T47D (cell line): ENCODE measurements around the gene NPC2.
"Not testable (repeated sequence)": the region's sequence is repeated elsewhere in the genome, so short reads cannot be mapped to it uniquely, and the experiment has no call there.

Experiments
- DNase-seq, 2 experiments: peaks; one replicate each; pipeline versions ENCODE4 v3.0.0 to v3.0.0-alpha.2; 2011 to 2012; ENCODE audit warnings: low read depth in 1 of 2, low spot score in 1 of 2
- JUND ChIP-seq: IDR thresholded peaks from 2 replicates; pipeline ENCODE4 v1.6.1; 2012; ENCODE audit warnings: low read depth
- in situ Hi-C: cut with HindIII; loops from 2 replicates; pipeline ENCODE4 v1.10.0; 2016; ENCODE audit warnings: low sequenced_read_pairs, low pct_unique_long_range_greater_than_20kb

Gene NPC2

DNA sequence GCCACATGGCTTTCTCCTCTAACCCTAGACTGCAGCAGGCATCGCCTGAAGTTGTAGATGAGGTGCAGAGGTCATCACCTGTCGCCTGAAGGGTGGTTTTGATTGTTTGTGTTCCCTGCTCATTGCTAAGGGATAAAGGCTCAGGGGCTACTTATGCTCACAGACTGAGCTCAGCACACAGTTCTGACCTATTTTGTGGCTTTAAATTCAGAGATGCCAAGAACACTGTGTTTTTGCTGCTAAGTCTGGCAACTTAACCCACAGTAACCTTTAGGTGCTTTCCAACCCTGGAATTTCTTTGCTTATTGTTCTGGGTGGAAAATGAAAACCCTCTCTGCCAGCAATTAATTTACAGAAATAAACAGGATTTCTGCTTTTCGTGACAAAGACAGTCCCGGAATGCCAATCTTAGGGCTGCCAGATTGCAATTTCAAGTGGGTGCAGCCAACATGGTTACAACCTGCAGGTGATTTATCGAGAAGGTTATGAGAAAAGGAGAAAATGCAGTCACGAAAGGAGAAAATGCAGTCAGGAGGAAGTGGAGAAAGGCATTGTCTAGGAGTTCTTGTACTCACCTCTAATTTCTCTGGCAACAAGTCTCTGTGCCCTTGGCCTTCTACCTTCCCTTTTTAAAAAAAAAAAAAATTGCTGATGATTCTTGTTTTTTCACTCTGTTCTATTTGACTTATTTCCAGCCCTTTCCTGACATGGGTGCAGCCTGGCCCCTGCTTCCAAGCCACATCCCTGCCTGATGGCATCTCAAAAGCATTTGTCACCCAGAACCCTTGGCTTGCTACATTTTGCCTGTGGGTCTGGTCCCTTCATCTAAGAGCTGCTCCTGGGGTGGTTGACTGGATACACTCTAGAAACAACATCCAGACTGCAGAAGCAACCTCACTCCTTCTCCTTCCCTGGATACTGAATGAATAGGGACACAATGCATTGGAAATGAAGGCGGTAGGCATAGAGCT, 23.3 kb downstream of the NPC2 start:
- DNase-seq, result no peak
- TF ChIP-seq JUND, result no peak
- in situ Hi-C loops, result no loop called here

DNA sequence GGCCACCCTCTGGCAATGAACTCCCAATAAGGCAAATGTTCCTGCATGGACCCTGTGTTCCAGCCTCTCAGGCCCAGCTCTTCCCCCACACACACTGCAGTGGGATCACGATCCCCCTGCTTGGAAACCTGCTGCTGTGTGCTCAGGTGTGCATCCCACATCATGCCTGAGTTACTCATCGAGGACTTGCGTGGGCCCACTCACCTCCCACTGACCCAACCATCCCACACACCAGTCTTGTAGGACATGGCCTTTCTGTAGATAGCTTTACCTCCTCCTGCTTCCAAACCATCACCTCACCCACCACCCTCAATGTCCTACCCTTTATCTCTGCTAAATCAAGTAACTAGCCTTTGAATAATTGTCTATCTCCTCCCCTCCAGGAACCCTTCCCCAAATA, 24.6 kb downstream of the NPC2 start:
- in situ Hi-C loops, result no loop called here
- TF ChIP-seq JUND, result no peak
- no peak for DNase-seq

DNA sequence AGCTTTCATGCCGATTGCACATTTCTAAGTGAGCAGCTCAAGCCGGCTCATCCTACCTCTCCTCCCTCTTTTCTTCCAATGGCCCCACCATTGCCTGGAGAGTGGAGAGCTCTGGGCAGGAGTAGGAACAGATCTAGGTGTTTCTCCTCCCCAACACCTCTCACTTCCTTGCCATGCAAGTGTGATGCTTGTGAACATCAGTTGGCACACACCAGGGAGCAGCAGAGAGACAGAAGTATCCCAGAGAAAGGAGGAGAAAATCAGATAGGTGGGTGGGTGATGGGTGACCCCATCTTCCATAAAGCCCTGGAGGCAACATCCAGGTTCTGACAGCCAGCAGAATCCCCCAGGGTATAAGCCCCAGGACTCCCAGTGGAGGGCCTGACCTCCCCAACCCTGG, 27.8 kb downstream of the NPC2 start:
- DNase-seq, result peak in 1 of 2 experiments; percentile 9
- in situ Hi-C loops, result no loop called here
- TF ChIP-seq JUND, result no peak

DNA sequence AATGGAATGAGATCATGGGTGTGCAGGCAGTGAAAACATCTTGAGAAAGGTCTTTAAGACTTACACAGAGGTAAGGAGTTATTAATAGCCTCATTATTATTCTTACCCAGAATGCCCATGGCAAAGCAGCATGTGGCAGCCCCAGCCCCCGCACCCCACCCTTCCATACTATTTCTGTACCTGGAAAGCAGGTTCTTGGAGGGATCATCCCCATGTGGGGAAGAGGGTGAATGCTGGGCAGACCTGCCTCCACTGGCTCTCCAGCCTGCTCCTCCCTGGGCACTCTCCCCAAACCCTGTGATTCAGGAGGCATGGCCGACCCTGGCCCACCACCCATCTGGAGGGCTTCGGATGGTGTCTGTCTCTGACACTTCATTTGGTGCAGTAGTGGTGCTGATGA, 28.3 kb downstream of the NPC2 start:
- in situ Hi-C loops, result no loop called here

DNA sequence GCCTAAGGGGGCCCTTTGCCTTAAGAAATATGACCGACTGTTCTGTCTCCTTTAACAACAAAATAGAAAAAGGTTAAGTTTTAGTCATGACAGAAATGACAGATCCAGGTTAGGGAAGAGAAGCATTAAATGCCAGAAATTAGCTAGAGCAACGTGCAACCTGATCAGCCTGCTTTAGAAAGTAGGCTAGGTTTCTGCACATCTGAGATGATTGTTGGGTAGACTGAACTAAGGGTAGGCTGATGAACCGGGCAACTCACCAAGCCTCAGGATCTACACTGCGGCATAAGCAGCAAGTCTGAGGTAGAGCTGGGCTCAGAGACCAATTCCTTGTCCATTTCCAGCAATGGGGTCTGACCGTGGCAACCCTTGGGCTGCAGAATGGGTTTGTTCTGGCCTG, 29.4 kb downstream of the NPC2 start:
- no peak for DNase-seq
- TF ChIP-seq JUND, result no peak
- in situ Hi-C loops, result no loop called here

More for the DNA sequence above, 28.3 kb downstream of the NPC2 start:
- DNase-seq, result no peak
- TF ChIP-seq JUND, result no peak

DNA sequence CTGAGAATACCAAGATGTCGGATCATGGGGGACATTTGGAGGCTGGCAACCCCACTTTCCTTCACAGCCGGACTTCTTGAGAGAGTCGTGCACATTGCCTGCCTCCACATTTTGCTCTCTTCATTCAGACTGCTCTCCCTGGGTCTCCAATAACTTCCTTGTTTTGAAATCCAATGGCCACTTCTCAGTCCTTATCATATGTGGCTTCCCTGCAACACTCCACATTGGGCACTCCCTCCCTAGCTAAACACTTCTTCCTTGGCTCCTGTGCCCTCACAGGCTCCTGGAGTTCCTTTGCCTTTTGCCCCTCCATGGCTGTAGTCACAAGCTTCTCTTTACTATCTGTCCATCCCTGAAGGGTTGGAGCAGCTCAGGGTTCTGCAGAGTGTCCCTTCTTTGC, 30.1 kb downstream of the NPC2 start:
- in situ Hi-C loops, result no loop called here

DNA sequence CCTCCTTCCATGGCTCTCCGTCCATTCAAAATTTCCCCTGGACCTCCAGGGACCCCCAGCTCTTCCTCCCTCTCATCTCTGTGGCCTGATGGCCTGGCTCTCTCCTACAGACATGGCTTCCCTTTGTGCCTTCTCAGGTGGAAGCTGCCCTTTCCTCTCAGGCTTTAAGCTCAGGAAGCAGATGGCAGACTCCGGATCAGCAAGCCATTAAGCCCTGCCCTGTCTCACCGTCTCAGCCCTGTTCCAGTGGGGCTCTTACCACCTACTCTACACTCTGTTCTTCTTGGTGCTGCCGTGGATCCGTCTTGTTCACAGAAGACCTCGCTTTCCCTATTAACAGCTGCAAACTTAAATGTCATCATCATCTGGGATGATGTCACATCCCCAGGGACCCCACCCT, 33.1 kb downstream of the NPC2 start:
- TF ChIP-seq JUND, result no peak
- DNase-seq, result no peak
- in situ Hi-C loops, result no loop called here

More for the DNA sequence above, 30.1 kb downstream of the NPC2 start:
- no peak for DNase-seq
- TF ChIP-seq JUND, result no peak

DNA sequence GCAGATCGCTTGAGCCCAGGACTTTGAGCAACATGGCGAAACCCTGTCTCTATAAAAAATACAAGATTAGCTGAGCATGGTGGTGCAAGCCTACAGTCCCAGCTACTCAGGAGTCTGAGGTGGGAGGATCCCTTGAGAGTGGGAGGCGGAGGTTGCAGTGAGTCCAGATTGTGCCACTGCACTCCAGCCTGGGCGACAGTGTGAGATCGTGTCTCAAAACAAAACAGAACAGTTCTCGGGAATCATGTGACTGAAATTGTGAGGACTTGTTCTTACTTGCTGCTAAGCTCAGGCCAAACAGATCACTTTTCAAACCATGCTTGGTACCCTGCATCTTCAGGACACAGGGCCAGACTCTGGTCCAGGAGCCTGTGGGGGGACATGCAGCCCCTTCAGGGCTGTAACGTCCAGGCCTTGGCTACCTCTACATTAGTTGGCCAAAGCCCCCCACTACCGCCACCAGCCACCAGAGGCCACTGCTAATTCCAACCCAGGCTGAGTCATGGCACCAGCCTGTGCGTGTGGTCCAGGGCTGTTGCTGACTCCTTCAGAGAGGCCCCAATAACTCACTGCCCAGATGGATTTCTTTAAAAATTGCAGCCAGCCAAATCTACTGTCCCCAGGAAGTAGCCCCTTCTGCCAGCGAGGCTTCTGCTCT, 33.7 kb downstream of the NPC2 start:
- TF ChIP-seq JUND, result no peak
- in situ Hi-C loops, result no loop called here
- DNase-seq, result peak in 1 of 2 experiments; percentile 42

DNA sequence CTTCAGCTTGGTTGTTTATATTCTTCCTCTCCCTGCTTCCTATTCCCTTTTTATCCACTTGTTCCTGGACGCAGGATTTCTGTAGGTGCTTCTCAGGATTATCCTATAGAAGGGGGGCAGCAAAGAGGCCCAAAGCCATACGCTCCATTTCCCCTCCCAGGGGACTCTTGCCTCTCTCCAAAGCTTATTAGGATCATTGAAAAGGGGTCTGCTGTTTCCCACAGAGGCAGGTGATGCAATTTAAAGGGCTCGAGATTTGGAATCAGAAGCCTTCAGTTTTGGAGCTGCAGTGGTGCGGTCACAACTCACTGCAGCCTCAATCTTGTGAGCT, 35.6 kb downstream of the NPC2 start:
- DNase-seq, result no peak
- no peak for TF ChIP-seq JUND
- in situ Hi-C loops, result no loop called here

DNA sequence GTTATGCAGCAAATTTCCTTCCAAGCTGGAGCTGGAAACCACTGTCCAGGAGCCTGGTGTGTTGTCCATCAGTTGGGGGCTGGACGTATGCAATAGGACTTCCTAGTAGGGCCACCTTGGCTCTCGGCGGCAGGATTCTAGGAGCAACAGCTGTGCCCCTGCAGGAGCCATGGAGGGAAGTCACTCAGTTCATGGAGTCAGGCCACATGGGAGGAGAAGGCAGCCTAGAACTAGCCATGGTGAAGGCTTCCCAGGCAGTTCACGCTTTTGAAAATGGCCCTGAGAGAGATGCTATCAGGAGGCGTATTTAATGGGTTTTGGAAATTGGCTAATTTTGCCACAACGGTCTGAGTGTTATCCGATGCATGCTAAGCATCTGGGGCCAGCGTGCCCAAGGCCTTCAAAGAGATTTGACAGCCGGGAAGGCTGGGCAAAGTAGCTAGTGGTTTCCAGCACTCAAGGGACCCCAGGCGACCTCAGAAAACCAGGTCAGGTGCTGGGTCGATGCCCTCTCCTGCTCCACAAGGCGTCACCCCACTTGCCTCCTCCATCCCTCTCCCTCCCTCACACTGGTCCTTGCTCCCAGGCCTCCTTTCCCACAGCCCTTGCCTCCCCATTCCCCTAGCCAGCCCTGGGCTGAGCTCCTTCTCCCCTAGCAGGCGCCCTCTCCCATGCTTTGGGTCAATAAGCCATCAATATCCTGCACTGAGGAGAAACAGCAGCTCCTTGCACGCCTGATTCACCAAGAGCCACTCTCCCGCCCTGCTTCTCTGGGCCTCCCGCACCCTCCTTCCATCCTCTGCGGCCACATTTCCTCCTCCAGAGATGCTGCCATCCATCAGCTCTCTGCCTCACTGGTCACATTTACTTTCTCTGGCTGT, 36.2 kb downstream of the NPC2 start:
- no peak for TF ChIP-seq JUND
- DNase-seq, result no peak
- in situ Hi-C loops, result no loop called here

DNA sequence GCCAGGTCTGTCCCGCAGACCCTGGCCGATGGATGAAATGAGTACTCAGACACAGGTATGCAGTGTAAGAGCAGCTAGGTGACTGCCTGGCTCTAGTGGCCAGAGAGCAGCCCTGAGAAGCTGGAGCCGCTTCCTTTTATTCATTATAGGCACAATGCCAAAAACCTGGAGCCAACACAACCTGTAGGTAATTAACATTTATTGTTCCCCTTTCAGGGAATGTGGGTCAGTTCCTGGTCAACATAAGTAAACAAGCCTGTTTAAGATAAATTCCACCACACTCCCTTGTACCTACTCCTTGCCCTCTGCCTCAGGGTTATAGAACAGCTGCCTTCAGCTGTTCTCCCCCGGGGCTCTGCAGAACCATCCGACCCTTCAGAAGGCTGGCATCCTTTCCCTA, 38.7 kb downstream of the NPC2 start:
- in situ Hi-C loops, result not testable (repeated sequence)

DNA sequence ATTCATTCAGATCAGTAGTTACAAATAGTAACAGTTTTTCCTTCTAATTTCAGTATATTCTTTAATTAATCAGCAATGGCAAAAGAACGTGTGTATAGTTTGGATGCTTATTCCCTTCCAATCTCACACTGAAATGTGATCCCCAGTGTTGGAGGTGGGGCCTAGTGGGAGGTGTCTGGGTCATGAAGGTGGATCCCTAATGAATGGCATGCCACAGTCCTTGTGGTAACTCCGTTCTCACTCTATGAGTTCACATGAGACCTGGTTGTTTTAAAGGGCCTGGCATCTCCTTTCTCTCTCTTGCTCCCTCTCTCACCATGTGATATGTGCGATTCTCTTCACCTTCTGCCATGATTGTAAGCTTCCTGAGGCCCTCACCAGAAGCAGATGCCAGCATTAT, 48.2 kb downstream of the NPC2 start:
- TF ChIP-seq JUND, result no peak
- peak in 1 of 2 experiments; percentile 50 for DNase-seq
- in situ Hi-C loops, result no loop called here

More for the DNA sequence above, 38.7 kb downstream of the NPC2 start:
- peak in 1 of 2 experiments; percentile 31 for DNase-seq
